Muscle of back (tissue), 11 donors: ENCODE results near the gene CXCL12. TPM values are rescaled to one million over a fixed set of nuclear protein-coding genes. Genes with fewer than 3 reads are reported as not detected.

Source experiments
- DNase-seq, 3 donors: peaks; one replicate each; pipeline versions ENCODE4 v3.0.0 to v3.0.0-alpha.2; 2013
- polyA plus RNA-seq, 10 donors: library from polyadenylated mRNA; unstranded; fragments of 120-200 nt; gene quantifications; one replicate each; pipeline ENCODE4 v1.2.1, GENCODE V29; 2013; ENCODE audit not compliant: insufficient read length in 10 of 10

Gene CXCL12
- polyA plus RNA-seq, 10 donors: 170 to 290 (median 221) TPM

DNA sequence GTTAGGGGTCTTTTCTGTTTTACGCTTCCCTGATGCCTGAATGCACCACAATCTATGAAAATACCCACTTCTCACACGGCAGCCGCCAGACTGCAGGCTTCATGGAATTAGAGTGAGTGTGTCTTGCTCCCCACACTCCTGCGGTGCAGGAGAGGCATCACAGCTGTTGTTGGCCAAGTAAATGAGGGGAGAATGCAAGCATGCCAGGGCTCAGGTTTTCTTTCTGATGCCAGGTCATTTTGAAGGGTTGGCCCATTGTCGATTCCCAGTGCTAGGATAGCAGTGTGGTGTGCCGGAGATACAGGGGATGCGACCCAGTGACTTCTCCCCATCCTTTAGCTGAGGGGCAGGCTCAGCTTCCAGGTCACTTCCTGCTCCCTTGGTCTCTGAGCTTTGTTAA, 16.3 kb downstream of the CXCL12 start:
- no peak for DNase-seq

DNA sequence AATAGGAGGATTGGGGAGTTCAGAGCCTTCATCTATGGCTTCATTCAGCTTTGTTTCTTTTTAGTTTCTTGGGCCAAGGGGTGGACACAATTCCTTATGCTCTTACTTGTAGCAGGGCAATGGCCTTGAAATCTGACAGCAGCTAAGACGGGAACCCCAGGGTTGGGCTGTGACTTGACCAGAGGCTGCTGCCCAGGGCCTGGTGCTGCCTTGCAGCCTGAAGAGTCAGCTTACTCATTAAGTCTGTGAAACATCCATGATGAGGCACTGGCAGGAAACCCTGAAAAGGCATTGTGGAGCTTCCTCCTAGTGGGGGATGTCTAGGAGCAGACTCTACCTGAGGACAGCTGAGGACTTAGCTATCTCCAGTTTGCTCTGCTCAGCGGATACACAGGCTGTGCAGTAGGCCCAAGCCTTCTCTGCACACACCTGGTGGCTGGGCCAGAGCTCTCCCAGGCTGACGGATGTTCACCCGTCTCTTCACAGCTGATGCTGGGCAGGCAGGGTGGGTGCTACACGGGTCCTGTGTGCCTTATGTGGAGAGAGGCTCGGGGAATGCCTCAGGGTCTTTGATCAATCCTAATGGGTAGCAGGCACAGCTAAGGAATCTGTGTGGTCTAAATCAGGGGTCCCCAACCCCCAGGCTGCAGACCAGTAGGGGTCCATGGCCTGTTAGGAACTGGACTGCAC, 17.8 kb downstream of the CXCL12 start:
- no peak for DNase-seq

DNA sequence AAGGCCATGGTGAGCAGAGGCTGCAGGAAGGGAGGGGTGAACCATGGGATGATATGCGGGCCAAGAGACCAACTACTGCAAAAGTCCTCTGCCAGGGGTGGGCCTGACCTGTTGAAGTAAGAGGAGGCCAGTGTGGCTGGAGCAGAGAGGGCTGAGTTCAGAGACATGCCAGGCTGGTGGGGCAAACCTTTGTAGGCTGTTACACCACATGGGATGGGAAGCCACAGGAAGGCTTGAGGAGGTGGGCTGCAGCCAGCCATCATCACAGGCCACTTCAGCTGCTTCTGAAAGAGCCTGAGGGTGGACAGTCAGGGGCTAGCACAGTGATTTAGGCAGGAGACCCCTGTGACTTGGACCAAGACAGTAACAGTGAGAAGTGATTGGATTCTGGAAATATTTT, 20.3 kb downstream of the CXCL12 start:
- DNase-seq: no peak

DNA sequence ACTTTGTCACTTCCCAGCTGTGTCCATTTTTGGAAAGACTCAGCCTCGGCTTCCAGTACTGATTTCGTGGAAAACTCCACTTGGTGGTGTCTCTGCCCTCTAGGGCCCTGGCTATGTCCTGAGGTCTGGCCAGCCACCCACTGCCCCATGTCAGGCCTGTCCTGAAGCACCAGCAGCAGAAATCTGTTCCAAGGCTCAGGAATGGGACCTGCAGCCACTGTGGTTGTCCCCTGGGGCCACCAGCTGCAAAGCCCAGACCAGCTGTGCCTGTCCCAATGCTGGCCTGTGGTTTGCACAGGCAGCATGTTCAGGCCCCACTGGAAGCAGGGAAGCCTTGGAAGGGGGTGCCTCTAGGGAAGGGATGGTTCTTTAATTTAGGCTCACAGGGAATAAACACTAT, 21.2 kb downstream of the CXCL12 start:
- no peak for DNase-seq

DNA sequence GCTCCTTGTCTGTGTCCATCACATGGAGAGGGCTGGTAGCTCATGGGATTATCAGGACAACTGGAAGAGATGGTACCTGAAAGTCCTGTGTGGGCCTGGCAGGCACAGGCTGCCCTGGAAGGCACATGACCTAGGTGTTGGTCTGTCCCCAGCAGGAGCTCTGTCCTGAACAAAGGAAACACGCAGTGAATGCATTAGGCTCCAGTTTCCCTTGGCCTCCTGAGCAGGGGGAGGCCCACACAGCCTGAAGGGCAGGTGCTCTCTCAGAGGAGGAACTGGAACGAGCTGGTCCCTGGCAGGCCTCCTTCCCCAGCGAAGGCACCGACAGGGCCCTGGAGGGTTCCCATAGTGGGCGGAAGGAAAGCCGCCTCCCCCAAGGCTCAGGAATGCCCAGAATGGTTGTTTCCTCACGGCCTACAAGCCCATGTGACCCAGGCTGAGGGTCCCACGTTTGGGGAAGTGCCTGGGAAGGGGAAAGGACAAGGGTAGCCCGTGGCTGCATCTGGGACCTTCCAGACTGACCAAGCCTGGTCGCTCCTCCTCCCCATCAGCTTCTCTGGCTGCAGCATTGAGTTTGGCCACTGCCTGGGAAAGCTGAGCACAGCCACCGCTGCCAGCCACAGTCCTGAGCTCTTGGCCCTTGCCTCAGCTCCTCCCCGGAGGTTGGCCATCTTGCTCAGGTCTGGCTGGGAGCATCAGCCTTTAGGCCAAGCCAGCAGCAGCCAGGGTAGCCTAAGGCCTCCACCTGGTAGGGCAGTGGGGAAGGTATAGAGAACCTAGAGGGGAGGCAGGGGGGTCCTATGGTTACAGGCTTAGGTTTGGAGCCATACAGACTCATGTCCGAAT, 21.8 kb downstream of the CXCL12 start:
- DNase-seq: no peak

DNA sequence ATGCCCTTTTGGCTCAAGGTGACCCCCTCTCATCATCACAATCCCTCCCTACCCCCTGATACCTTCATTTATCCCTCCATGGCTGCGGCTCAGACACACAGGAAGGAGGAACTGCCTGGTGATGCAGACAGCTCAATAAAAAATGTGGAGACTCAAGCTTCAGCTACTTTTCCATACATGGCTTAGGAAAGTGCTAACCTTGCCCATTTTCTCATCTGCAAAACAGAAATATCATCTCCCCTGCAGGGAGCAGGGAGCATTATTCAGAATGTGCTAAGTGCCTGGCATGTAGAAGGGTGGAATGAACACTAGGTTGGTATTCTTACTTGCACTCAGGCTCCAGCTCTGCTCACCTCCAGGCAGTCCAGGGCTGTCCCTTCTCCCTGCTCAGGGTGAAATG, 23.8 kb downstream of the CXCL12 start:
- no peak for DNase-seq

DNA sequence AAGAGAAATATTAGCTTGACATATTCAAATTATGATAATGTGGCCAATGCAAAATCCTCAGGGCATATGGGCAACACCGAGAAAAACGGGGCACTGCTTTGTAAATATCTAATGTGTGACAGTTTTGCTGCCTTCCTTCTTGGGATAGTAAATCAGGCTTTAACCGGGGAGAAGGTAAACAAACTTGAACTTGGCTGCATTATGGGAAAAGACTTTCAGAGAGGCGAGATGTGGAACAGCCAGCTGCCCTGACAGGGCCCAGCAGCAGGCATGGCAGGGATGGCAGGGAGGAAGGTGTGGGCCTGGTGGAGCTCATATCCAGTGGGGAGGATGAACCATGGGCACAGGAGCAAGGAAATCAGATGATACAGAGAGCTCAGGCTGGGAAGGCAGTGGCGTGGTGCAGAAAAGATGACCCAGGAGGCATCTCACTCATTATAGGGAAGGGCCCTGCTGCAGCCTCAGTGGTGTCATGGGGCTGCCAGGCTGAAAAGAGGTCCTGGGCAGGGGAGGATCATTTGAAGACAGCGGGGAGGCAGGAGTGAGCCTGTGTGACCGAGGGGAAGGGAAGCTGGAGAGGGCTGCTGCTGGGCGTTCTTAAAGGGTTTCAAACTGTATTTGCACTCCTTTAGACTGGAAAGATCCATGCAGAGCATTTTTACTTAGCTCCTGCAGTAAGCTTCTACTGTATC, 26.7 kb downstream of the CXCL12 start:
- no peak for DNase-seq

DNA sequence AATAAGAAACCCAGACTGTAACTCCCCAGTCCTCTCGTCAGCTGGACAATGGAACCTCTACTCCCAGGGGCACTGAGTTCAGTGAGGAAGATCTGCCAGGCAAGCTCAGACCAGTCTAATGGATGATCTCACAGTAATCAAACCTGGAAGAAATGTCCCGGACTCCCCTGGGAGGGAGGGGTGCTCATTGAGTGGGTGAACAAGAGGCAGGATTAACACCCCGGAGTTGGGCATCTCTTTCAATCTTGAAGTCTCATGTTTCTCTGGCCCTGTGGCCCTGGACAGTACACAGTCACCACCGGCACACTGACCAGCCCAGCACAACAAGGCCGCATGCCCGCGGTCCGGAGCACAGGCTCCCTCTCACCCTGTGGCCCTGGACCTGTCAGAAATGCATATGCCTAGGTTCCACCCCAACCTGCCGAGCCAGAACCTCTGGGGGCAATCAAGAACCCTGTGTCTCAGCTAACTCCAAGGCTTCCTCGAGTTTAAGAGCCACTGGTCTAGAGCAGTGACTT, 27.8 kb downstream of the CXCL12 start:
- no peak for DNase-seq

DNA sequence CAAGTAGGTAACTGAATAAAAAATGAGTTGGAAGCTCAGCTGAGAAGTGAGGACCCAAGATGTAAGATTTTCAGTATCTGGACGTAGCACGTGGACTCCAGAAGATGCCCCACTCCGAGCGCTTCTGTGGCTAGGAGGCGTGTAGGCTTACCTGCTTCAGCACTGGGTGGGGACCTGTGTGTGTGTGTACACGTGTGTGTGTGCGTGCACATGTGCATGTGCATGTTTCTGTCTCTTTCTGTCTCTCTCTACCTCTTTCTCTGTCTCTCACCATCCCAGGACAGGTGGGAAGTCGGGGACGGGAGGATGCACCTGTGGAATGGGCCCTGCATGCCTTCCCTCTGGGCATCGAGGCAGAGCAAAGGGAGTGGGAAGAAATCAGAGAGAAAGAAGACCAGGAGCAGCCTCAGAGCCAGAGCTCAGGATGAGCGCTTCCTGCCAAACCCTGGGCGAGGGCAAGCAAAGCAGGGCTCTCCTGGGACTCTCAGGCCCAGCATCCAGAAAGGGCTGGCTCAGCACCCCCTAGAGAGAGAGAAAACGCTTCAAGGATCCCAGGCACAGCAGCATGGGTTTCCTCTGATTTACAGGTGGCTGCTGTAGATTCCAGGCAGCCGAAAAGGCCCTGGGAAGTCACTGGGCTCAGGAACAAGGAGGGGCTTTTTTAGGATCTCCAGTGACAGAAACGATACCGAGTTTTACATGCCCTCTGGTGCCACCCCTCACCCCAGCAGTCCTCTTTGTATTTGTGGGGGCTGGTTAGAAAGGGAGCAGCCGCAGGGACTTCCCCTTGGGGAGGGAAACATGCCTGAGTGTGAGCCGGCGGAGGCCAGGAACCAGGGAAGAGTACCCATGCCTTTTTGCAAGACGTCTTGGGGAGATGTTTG, 28.5 kb downstream of the CXCL12 start:
- no peak for DNase-seq

DNA sequence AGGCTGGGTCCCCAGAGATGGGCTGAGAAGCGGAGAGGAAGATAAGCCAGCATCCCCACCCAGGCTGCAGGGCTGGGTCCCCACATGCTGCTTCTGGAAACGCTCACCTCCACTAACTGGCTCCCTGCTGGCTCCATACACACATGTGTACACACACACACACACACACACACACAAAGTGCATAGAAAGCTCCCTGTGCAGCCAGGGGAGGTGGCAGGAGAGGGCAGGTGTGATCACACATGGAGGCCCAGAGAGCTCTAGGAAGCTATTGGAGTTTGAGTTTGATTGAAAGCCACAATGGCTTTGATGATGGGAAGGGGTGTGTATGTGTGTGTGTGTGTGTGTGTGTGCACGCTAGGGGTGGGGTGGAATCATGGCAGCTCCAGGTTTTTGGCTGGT, 29.3 kb downstream of the CXCL12 start:
- no peak for DNase-seq

DNA sequence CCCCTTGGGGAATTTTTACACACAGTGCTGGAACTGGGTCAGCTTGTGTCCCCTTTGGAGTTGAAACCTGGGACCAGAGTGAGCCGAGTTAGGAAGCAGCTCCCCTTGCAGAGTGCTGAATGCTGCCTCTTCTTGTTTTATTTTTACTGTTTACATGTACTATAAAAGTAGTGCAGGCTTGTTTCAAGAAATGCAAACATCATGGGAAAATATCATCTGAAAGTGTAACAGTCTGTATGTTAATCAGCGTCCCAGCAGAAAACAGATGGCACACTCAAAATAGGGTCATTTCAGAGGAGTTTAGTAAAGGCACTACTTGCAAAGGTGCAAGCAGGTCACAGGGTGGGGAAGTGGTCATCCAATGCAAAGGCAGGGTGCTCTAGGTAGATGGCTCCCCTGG, 30.1 kb downstream of the CXCL12 start:
- no peak for DNase-seq

DNA sequence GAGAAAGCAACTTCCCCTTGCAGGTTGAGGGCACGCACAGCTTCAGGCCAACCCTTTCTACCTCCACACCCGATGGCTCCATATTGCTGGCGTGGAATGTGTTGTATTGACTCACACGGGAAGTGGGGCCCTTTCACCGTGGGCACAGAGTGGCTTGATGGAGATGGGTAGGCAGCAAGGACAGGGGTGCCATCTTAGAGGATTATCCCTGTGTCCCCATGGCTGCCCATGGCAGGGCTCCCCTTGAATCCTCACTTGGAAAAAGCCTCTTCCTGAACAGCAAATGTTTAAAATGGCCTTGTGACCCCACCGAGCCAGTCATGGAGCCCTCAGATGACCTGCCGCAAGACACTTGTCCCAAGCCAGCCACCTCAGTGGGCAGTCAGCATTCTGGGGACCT, 31.2 kb downstream of the CXCL12 start:
- no peak for DNase-seq

DNA sequence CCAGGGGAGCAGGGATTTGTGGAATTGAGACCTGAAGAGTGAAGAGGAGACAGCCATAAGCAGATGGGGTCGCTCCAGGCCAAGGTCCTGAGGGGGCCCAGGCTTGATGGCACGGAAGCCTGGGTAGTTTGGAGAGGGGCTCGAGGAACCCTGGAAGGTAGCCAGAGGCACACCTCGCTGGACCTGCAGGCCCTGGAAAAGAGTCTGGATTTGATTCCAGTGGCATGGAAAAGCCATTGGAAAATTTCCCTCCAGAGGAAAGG, 31.8 kb downstream of the CXCL12 start:
- no peak for DNase-seq

DNA sequence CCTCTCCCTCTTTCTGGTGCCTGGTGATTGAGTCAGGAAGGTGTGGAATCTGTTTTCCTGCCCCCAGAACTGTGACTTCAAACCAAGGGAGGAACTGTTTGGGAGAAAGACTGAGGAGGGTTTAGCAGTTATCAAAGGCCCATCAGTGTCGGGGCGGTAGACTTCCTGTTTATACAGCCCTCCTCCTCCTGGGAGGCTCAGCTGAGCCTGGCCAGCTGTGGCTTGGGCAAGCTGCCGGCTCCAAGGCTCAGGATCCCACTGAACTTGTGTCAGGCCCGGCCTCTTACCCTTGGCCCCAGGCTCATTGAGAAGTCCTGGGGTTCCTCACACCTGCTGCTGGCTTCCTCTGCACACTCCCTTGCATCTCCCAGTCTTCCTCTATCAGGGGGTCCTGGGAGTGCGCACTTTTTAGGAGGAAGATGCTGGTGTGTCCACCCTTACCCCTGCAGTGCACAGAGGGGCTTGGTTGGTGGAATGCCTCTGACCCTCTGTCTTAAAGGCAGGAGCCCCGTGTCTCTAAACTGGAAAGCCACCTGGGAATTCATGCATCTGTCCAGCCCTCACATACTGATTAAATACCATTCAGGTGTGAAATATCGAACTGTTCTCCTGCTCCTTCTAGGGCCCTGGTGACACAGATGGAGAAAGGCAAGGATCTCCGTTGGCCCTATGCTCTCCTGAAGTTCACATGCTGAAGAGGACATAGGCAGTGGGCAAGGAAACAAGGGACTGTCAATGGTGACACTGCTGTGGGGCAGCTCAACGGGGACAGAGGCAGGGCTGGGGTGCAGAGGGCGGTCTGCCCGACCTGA, 32.4 kb downstream of the CXCL12 start:
- DNase-seq: peak in 2 of 3 donors; percentile 64 to 83

DNA sequence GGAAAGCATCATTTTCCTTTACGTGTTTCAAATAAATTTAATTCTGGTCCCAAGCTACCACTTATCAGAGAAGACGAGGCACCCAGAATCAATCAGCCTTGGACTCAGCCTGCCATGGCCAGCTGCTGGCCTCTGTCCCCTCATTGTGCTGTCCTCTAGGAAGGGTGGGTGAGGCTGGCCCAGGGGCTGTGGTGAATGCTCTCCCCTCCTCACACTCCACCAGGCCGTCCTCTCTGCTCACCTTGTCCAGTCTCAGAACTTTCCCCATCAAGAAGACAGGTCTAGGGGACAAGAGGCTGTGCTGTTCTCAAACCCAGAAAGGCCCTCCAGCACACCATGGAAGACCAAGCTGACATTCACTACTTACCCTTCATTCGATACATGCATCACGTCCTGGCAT, 36.4 kb downstream of the CXCL12 start:
- DNase-seq: no peak

DNA sequence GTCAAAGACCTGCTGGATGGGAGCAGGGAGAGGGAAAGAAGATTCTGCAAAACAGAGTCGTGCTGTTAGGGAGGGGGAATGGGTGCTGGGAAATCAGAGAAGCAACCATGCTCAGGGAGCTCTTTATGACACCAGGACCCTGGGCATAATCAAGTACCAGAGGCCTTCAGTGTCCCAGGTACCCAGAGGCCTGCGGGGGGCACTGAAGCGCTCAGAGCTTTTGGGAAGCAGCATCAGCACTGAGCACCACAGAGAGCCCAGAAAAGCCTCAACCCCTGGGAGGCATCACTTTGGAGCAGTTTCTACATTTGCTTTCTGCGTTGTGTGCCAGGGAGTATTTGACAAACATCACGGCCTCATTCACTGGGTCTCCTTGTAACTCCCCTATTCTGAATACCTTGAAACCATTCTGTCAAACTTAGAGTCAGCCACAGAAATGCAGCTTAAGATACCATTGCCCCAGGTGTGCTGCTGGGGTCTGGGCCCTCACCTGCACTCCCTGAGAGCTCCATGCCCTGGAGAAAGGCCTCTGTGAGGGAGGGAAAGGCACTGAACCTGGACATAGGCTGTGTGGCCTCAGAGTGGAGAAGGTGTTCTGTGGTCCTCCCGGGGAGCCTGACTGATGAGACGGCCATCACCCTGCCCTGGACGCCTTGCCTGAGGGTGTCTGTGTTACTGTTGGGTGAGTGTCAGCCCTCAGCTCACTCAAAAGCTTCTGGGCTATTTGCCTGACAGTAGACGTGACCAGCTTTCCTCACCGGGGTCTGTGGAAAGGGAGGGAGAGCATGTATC, 37.1 kb downstream of the CXCL12 start:
- DNase-seq: no peak

DNA sequence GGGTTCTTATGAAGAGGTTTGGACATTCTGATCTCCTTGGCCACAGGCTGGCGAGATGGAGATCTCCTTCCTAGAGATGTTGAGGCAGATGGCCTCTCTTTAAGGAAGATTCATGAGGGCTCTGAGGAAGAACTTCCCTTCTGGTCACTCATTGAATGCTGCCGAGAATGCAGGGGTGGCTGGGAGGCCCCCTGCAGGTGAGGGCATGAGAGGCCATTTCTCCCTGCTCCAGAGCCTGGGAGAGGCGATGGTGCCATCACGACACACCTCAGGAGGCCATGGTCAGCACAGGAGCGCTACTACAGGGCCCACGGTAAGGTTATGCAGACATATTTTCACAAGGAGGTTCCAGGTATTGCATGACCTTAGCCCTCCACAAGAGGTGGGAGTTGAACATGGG, 40.2 kb downstream of the CXCL12 start:
- DNase-seq: no peak

DNA sequence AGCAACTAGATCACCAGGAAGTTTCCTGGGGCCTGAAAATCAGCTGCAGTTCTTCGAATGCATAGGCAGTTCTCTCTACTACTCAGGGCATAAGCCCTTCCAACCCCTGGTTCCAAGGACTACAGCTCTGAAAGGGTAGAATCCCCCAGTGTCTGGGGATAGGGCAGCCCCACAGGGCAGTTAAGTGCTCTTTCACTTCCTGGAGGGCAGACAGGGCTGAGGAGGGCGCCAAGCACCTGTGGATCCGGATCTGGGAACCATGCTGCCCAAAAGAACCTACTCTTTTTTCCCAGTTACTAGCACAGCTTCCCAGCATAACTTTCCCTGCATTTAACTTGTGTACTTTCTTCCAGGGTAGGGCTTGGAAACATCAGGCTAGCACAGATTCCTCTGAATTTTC, 41.1 kb downstream of the CXCL12 start:
- no peak for DNase-seq

DNA sequence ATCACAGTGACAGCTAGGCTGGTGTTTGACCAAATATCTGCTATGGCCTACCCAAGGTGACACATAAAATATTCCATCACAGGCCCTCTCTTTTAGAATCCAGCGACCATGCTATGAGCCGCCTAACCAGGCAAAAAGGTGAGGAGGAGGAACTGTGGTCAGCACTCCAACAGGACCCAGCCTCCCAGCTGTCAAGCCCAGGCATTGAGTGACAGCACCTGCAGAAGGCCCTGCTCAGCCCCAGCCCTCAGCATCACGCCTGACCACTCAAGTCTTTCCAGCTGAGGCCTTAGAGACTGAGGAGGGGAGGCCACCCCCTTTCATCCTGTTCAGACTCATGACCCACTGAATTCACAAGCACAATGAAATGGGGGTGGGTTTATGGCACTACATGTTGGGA, 43.0 kb downstream of the CXCL12 start:
- DNase-seq: no peak

DNA sequence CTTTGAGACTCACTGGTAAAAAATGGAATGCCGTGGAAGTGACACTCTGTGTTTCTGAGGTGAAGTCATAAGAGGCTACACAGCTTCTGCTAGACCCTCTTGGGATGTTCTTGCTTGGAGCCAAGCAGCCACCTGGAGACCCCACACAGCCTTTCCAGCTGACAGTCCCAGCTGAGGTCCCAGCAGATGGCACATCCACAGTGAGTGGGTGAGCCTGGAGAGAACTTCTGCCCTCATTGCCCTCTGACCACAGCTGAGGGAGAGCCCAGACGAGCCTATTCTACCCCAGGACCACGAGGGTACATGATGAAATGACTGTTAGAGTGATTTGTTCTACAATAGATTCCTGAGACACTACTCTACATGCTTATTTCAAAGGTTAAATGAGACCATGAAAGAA, 44.3 kb downstream of the CXCL12 start:
- DNase-seq: no peak
